ENCODE results near the gene RUNX2. TPM values are rescaled to one million over a fixed set of nuclear protein-coding genes. Genes with fewer than 3 reads are reported as not detected.

The RUNX2 gene
- total and polyA plus RNA-seq, 10 donors = 0.86 to 9.4 (median 6.6) TPM

DNA sequence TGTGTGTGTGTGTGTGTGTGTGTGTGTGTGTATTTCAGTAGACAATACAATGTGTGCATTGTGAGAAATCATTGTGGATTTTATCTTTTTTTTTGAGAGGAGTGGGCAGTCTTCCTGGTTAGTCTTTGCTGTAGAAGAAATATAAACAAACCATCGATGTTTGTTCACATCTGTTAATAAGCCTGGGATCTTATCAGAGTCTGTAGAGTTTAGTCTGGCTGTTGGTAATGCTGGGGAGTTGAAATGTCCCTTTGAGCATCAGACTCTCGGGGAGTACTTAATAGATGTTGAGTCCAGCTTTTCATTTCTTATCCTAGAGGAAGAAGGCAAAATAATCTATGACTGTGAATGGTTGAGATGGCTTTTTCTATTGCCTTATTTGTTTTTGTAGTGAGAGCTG is 146.2 kb downstream of the RUNX2 start:
- Histone ChIP-seq H3K27ac (no peak overlapping the region), H3K9me3 (no peaks in the 10 kb centered on the region), H3K36me3 (no peaks in the 10 kb centered on the region), H3K4me1 (peaks cover 0 to 19% (median 1%) of the 10 kb centered on the region in 6 donors), H3K27me3 (replicated peaks in 1 of 7) (no peaks in the 10 kb centered on the region), H3K4me3 (no peak overlapping the region)
- 55 to 90% (median 82%) methylated on average over 2 of the region's 2 CpGs for WGBS, 5 donors
- intact Hi-C loops (cut with DNase I; ENCODE audit: low total_unique reads) = no loop called here
- no peak for TF ChIP-seq POLR2A (IDR thresholded peaks at IDR 0.05)
- no peak for TF ChIP-seq CTCF (IDR thresholded peaks at IDR 0.05 in 8 of 11, conservative IDR thresholded peaks at IDR 0.05 in 3 of 11)
- TF ChIP-seq POLR2AphosphoS5 (IDR thresholded peaks at IDR 0.05) = no peak
- no peak for DNase-seq

DNA sequence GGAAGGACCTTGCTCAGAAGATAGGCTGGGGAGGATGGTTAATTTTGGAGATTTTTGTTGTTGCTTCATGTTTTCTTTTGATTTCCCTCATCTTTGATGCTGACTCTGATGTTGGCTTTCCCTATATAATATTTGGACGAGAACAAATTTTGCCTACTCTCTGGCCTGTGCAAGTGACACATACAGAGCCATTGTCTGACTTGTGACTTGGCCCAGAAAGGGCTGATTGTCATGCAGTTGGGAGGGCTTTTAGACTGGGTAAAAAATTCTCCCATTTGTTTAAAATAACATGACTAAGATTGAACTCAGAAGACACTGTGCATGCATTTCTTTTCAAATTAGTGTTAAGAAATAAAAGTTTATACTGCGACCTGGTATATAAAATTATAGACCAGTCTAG is 148.2 kb downstream of the RUNX2 start:
- 87 to 99% (median 94%) methylated on average over 2 of the region's 2 CpGs for whole genome bisulfite sequencing, 5 donors
- Histone ChIP-seq H3K9me3 (no peaks in the 10 kb centered on the region), H3K4me3 (no peak overlapping the region), H3K36me3 (no peaks in the 10 kb centered on the region), H3K27ac (no peak overlapping the region), H3K4me1 (peaks cover 0 to 39% (median 8%) of the 10 kb centered on the region in 6 donors), H3K27me3 (replicated peaks in 1 of 7) (no peaks in the 10 kb centered on the region)
- intact Hi-C loops (cut with DNase I; ENCODE audit: low total_unique reads) = no loop called here
- DNase-seq = no peak
- no peak for TF ChIP-seq CTCF (IDR thresholded peaks at IDR 0.05 in 8 of 11, conservative IDR thresholded peaks at IDR 0.05 in 3 of 11)
- TF ChIP-seq POLR2AphosphoS5 (IDR thresholded peaks at IDR 0.05) = no peak
- no peak for TF ChIP-seq POLR2A (IDR thresholded peaks at IDR 0.05)

- H3K27me3 ChIP-seq (replicated peaks in 1 of 7) = no peaks in the 10 kb centered on the region
- 61 to 95% (median 88%) methylated on average over 2 of the region's 2 CpGs for WGBS, 5 donors
- H3K9me3 ChIP-seq = no peaks in the 10 kb centered on the region
- DNase-seq = no peak
- peak overlapping the region in 2 of 8 donors; percentile 49 to 69 for H3K27ac ChIP-seq
- H3K4me3 ChIP-seq = no peak overlapping the region
- H3K4me1 ChIP-seq = peaks cover 0 to 43% (median 9%) of the 10 kb centered on the region in 6 donors
- H3K36me3 ChIP-seq = no peaks in the 10 kb centered on the region
- TF ChIP-seq POLR2AphosphoS5 (IDR thresholded peaks at IDR 0.05) (no peak), POLR2A (IDR thresholded peaks at IDR 0.05) (no peak), CTCF (IDR thresholded peaks at IDR 0.05 in 8 of 11, conservative IDR thresholded peaks at IDR 0.05 in 3 of 11) (no peak)
- intact Hi-C loops (cut with DNase I; ENCODE audit: low total_unique reads) = no loop called here
These were observed 149.1 kb downstream of the RUNX2 start for GRCh38 chr6:45477278-45477677.

DNA sequence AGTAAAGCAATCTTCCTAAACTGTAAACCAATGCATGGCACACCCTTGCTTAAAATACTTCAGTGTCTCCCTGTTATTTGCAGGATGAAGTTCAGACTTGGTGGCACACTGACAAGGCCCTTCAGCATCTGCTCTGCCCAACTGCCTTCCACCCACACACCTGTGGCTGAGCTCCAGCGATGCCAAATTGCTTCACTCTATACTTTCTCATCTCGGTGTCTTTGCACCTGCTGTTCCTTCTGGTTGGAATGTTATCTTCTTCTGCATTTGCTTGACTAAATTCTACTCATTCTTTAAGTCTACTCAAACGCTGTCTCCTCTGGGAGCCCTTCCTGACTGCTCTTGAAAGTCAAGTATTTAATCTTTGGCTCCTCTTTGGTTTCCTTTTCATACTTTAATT is 149.7 kb downstream of the RUNX2 start:
- Histone ChIP-seq H3K27me3 (replicated peaks in 1 of 7) (no peaks in the 10 kb centered on the region), H3K9me3 (no peaks in the 10 kb centered on the region), H3K4me1 (peaks cover 0 to 43% (median 9%) of the 10 kb centered on the region in 6 donors), H3K4me3 (no peak overlapping the region), H3K27ac (peak overlapping the region in 4 of 8 donors; percentile 12 to 69 (median 50)), H3K36me3 (no peaks in the 10 kb centered on the region)
- intact Hi-C loops (cut with DNase I; ENCODE audit: low total_unique reads) = no loop called here
- DNase-seq = no peak
- no peak for TF ChIP-seq CTCF (IDR thresholded peaks at IDR 0.05 in 8 of 11, conservative IDR thresholded peaks at IDR 0.05 in 3 of 11)
- TF ChIP-seq POLR2A (IDR thresholded peaks at IDR 0.05) = no peak
- no peak for TF ChIP-seq POLR2AphosphoS5 (IDR thresholded peaks at IDR 0.05)
- 31 to 57% (median 42%) methylated on average over 3 of the region's 3 CpGs for WGBS, 5 donors

Data from spleen (tissue), 11 donors.